Activated T-cell treated with anti-CD3 and anti-CD28 coated beads, Interleukin-2, amount 50 U/mL, for 24 hours (primary cell): ENCODE measurements around the gene C5AR1.
"Not testable (repeated sequence)": the region's sequence is repeated elsewhere in the genome, so short reads cannot be mapped to it uniquely, and the experiment has no call there.

Experiments
- DNase-seq: peaks from one replicate; pipeline ENCODE4 v3.0.0-alpha.2; 2020
- H3K27ac Mint-ChIP-seq: 2 replicates; pipeline ENCODE4 v1.8.0; 2020; ENCODE audit warnings: mild to moderate bottlenecking, mixed read lengths
- H3K27me3 Mint-ChIP-seq: 2 replicates; pipeline ENCODE4 v1.8.0; 2020; ENCODE audit warnings: mixed read lengths
- H3K36me3 Mint-ChIP-seq: 2 replicates; pipeline ENCODE4 v1.8.0; 2020; ENCODE audit warnings: low read depth, mixed read lengths
- H3K4me1 Mint-ChIP-seq: 2 replicates; pipeline ENCODE4 v1.8.0; 2020; ENCODE audit warnings: low read depth, mixed read lengths
- H3K4me3 Mint-ChIP-seq: 2 replicates; pipeline ENCODE4 v1.8.0; 2020; ENCODE audit warnings: mild to moderate bottlenecking, moderate library complexity, mixed read lengths
- H3K9me3 Mint-ChIP-seq: 2 replicates; pipeline ENCODE4 v1.8.0; 2020; ENCODE audit warnings: mixed read lengths

Gene C5AR1

DNA sequence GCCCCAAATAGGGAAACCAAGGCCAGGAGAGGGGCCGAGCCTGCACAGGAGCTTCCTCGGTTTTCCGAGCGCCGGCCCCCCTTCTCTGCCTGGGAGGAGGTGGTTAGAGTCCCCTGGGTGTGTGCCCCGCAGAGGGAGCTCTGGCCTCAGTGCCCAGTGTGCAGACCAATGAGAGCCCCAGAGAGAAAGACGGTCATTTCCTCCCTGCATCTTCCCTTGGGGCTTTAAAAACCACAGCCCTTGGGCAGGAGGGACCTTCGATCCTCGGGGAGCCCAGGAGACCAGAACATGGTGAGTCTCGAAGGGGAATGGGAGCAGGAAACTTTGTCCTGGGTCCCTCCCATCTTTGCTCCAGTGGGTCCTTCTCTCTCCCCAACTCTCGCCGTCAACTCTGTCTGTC is at the start of gene C5AR1:
Gene C5AR1 (plus strand): TSS at position 254 of the 400 bp plus-strand sequence. CDS start 35 bp downstream, at position 289.
- Mint-ChIP-seq H3K9me3 (no peaks in the 10 kb centered on the region), H3K4me3 (no peak within 1 kb of the TSS), H3K27me3 (peaks cover 32% of the 10 kb centered on the region), H3K36me3 (no peaks in the 10 kb centered on the region), H3K4me1 (peaks cover 4% of the 10 kb centered on the region), H3K27ac (no peak within 1 kb of the TSS)
- DNase-seq: no peak

DNA sequence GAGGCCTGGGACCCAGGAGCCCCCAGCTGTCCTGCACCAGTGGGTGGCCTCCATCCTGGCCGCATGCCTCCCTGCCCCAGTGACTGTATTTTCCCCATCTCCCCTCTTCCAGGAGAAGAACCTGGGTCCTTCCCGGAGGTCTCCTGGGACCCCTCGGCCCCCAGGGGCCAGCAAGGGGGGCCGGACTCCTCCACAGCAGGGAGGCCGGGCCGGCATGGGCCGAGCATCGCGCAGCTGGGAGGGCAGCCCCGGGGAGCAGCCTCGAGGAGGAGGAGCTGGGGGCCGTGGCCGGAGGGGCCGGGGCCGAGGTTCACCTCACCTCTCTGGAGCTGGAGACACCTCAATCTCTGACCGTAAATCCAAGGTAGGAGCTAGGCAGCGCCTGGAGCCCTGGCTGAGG is 49.2 kb upstream of the C5AR1 start:
- H3K4me3 Mint-ChIP-seq: no peak overlapping the region
- H3K27ac Mint-ChIP-seq: no peak overlapping the region
- H3K36me3 Mint-ChIP-seq: peaks cover 67% of the 10 kb centered on the region

DNA sequence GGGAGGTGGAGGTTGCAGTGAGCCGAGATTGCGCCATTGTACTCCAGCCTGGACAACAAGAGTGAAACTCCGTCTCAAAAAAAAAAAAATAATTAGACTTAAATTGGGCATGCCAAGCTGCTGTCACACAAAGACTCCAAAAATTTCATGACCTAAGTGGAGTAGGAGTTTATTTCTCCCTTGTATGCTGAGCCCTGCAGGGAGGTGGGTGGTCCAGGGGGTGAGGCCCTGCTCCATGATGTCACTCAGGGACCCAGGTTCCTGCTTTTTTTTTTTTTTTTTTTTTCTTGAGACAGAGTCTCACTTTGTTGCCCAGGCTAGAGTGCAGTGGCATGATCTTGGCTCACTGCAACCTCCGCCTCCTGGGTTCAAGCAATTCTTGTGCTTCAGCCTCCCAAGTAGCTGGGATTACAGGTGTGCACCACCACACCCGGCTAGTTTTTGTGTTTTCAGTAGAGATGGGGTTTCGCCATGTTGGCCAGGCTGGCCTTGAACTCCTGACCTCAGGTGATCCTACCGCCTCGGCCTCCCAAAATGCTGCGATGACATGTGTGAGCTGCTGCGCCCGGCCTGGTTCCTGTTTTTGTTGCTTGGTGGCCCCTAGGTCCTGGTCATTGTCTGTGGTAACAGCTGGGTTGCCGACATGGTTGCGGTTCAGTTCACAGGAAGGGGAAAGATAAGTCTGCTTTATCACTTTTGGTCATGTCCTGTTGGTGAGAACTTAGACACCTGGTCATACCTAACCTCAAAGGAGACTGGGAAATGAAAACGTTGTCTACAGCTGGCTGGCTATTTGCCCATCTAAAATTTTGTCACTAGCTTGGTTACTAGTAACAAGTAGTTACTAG is 47.5 kb upstream of the C5AR1 start:
- Mint-ChIP-seq H3K4me1 (peaks cover 24% of the 10 kb centered on the region), H3K36me3 (peaks cover 76% of the 10 kb centered on the region)
- H3K9me3 Mint-ChIP-seq, H3K4me3 Mint-ChIP-seq, H3K27me3 Mint-ChIP-seq, DNase-seq, H3K27ac Mint-ChIP-seq: not testable (repeated sequence)

More for the DNA sequence above, 49.2 kb upstream of the C5AR1 start:
- DNase-seq: no peak
- no peaks in the 10 kb centered on the region for H3K9me3 Mint-ChIP-seq
- peaks cover 28% of the 10 kb centered on the region for H3K4me1 Mint-ChIP-seq
- no peaks in the 10 kb centered on the region for H3K27me3 Mint-ChIP-seq

DNA sequence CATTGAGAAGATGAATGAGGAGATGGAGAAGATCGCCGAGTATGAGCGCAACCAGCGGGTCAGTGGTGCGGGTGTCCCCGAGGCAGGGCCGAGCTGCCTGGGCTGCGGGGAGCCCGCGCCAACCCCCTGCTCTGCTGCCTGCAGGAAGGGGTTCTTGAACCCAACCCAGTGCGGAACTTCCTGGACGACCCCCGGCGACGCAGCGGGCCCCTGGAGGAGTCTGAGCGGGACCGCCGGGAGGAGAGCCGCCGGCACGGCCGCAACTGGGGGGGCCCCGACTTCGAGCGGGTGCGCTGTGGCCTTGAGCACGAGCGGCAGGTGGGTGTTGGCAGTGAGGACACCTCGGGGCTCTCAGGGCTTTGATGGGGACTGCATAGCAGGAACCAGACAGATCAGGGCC is 45.0 kb upstream of the C5AR1 start:
- Mint-ChIP-seq H3K4me1 (peaks cover under 1% of the 10 kb centered on the region), H3K36me3 (peaks cover 72% of the 10 kb centered on the region), H3K9me3 (no peaks in the 10 kb centered on the region), H3K27me3 (no peaks in the 10 kb centered on the region), H3K27ac (no peak overlapping the region), H3K4me3 (no peak overlapping the region)
- DNase-seq: no peak

DNA sequence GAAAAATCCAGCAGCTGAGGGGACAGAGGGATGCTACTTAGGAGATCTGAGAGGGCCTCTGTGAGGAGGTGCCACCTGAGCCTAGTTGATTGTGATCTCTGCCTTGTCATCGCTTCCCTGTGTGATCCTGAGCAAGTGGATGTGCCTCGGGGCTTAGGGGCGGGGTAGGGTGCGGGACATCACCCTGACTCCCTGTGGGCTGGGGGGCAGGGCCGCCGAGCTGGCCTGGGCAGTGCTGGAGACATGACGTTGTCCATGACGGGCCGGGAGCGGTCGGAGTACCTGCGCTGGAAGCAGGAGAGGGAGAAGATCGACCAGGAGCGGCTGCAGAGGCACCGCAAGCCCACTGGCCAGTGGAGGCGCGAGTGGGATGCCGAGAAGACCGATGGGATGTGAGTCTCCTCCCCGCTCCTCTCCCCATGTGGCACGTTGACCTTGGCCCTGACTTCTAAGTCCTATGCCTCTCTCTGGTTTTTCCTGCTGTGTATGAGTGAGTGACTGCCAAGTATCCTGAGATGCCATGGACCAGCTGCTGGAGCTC is 43.2 kb upstream of the C5AR1 start:
- H3K9me3 Mint-ChIP-seq: no peaks in the 10 kb centered on the region
- H3K4me1 Mint-ChIP-seq: no peaks in the 10 kb centered on the region
- no peaks in the 10 kb centered on the region for H3K27me3 Mint-ChIP-seq
- no peak overlapping the region for H3K27ac Mint-ChIP-seq
- no peak overlapping the region for H3K4me3 Mint-ChIP-seq
- H3K36me3 Mint-ChIP-seq: peaks cover 73% of the 10 kb centered on the region
- no peak for DNase-seq

DNA sequence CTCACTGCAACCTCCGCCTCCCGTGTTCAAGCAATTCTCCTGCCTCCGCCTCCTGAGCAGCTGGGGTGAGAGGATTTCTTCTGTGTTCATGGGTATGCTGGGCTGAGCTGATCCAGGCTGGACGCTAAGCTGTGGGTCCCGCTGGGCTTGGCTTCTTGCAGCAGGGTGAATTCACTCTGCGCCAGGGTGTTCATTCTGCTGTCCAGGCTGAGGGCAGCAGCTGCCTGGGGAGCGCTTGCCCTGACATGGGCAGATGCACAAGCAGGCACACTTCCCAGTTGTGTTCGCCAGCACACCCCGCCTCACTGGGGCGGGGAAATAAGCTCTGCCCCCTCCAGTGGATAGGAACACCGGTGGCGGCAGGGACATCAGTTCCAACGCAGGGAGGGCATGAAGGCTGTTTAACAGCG is 42.3 kb upstream of the C5AR1 start:
- H3K27ac Mint-ChIP-seq: peak overlapping the region; percentile 22
- H3K4me3 Mint-ChIP-seq: no peak overlapping the region
- no peaks in the 10 kb centered on the region for H3K27me3 Mint-ChIP-seq
- peaks cover 75% of the 10 kb centered on the region for H3K36me3 Mint-ChIP-seq
- peaks cover 2% of the 10 kb centered on the region for H3K4me1 Mint-ChIP-seq
- no peak for DNase-seq
- H3K9me3 Mint-ChIP-seq: no peaks in the 10 kb centered on the region

DNA sequence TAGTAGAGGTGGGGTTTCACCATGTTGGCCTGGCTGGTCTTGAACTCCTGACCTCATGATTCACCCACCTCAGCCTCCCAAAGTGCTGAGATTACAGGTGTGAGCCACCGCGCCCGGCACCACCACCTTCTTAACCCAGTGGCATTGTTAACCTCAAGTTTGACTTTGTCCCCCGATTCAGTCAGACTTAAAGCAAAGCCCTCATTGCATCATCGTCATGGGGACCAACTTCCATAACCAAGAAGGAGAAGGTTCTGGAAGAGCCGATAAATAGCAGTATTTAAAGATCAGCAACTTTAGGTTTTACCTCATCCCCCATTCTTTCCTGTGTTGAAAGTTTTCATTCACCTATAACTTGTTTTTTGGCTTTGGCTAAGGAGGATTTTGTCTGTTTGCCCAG is 41.6 kb upstream of the C5AR1 start:
- H3K27me3 Mint-ChIP-seq: no peaks in the 10 kb centered on the region
- no peak for DNase-seq
- H3K9me3 Mint-ChIP-seq: no peaks in the 10 kb centered on the region
- no peak overlapping the region for H3K4me3 Mint-ChIP-seq
- peaks cover 72% of the 10 kb centered on the region for H3K36me3 Mint-ChIP-seq
- peaks cover 9% of the 10 kb centered on the region for H3K4me1 Mint-ChIP-seq
- peak overlapping the region; percentile 18 for H3K27ac Mint-ChIP-seq

DNA sequence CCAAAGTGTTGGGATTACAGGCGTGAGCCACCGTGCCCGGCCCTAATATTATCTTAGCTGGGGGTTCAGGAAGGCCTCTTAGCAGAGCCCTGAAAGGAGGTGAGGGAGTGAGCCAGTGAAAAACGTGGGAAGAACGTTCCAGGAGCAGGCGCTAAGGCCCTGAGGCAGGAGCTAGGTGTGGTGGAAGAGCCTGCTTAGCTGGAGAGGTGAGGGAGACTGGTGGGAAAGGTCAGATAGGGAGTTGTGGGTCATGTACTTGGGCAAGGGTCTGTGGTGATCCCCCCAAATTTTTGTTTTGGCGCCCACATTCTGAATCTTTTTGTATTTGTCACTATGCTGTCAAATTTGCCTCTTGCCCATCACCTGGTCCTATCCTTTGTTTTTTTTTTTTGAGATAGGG is 40.1 kb upstream of the C5AR1 start:
- Mint-ChIP-seq H3K9me3 (no peaks in the 10 kb centered on the region), H3K36me3 (peaks cover 69% of the 10 kb centered on the region), H3K4me1 (peaks cover 10% of the 10 kb centered on the region), H3K27ac (peak overlapping the region; percentile 39), H3K27me3 (no peaks in the 10 kb centered on the region), H3K4me3 (no peak overlapping the region)
- DNase-seq: no peak

DNA sequence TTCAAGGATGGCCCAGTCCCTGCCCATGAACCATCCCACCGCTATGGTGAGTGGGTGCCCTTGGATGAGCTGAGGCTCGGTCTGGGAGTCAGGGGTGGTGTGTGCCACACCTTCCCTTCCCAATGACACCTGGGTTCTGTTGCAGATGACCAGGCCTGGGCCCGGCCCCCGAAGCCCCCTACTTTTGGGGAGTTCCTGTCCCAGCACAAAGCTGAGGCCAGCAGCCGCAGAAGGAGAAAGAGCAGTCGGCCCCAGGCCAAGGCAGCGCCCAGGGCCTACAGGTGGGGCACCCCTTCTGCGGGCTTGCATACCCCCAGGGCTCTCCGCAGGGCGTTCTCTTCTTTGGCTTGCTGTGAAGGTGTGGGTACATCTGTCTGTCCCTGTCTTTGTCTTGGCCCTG is 39.3 kb upstream of the C5AR1 start:
- Mint-ChIP-seq H3K4me3 (no peak overlapping the region), H3K27ac (peak overlapping the region; percentile 51), H3K36me3 (peaks cover 63% of the 10 kb centered on the region), H3K4me1 (peaks cover 13% of the 10 kb centered on the region), H3K27me3 (no peaks in the 10 kb centered on the region), H3K9me3 (no peaks in the 10 kb centered on the region)
- DNase-seq: no peak

DNA sequence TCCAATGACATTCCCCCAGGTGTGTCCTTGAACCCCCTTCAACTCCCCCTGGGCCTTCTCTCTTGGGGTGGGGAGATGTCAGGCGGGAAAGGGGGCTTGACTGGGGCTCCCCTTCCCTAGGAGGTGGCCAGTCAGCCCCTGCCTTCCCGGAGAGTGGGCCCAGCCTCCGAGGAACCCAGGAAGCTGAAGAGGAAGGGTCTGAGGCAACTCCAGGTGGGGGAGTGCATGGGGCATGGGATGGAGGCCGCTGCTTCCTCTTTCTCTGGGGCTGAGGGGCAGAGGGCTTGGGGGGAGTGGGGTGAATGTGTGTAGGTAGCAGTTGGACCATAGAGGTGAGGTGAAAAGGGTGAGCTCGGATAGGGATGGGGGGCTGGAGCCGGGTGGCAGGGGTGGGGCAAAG is 37.7 kb upstream of the C5AR1 start:
- DNase-seq: no peak
- Mint-ChIP-seq H3K27ac (no peak overlapping the region), H3K4me3 (no peak overlapping the region), H3K36me3 (peaks cover 62% of the 10 kb centered on the region), H3K27me3 (no peaks in the 10 kb centered on the region), H3K9me3 (no peaks in the 10 kb centered on the region), H3K4me1 (peaks cover 23% of the 10 kb centered on the region)

DNA sequence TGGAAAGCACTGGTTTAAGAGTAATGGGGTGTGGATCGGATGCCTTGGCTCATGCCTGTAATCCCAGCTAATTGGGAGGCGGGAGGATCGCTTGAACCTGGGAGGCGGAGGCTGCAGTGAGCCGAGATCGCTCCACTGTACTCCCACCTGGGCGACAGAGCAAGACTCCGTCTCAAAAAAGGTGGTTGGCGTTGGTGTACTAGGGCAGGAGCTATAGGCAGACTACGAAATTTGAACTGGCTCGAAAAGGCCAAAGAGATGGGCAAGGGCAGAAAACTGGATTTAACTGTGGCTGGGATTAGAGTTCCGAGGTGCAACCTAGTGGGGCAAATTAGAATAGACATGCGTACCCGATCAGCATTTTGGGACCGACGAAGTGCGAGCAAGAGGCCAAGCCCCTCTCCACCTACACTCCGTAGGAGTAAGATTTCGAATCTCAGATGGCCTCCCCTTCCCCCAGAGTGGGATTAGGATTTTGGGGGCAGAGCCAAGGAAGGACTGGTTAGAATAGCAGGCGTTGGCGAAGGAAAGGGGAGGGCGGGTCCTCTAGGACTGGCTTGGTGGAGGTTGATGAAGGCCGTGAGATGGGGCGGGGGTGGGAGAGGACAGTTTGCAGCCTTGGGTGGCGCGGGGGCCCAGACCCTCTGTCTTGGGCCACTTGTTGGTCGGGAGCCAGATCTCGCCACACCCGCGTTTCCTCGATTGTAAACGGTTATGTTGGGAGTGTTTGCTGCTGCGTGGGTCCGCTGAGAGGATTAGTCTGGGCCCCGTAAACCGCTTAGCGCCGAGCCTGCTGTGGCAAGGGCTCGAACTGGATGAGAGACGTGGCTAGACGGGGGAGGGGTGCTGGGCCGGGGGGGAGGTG is 37.0 kb upstream of the C5AR1 start:
- Mint-ChIP-seq H3K9me3 (no peaks in the 10 kb centered on the region), H3K4me1 (peaks cover 23% of the 10 kb centered on the region), H3K27ac (peak overlapping the region; percentile 77), H3K4me3 (peak overlapping the region; percentile 91), H3K27me3 (no peaks in the 10 kb centered on the region), H3K36me3 (peaks cover 54% of the 10 kb centered on the region)
- DNase-seq: no peak

DNA sequence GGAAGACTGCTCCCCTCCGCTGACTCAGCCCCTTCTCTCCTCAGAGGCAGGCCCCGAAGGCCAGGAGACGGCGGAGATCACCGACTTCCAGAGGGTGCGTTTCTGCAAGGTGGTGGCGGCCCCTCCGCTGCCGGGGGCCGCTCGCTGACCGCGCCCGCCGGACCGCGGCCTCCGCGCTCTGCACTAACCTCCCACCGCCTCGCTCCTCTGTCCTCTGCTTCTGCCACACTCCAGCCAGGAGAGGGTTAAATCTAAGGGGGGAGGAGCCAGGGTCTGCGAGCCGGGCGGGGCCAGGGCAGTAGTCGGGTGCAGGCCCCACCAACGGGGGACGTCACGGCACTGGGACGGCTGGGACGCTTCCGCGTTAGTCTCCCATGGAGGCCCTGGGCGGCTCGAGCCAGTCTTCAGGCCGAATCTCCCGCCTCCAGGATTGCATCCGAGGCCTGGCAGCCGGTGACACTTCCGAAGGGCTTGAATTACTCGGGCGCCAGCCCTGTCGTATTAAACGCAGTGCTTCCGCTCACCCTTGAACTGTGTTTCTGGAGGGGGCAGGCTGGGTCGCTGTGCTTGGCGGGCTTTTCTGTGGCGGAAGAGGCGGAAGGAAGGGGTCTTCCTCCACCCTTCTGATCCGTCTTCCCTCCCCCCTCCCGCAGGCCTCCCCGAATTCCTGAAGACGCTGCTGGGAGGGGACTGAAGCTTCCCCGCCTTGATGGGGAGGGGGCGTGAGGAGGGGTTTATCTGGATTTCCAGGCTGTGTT is 36.2 kb upstream of the C5AR1 start:
- H3K9me3 Mint-ChIP-seq: no peaks in the 10 kb centered on the region
- H3K4me1 Mint-ChIP-seq: peaks cover 26% of the 10 kb centered on the region
- no peaks in the 10 kb centered on the region for H3K27me3 Mint-ChIP-seq
- peak overlapping the region; percentile 91 for H3K4me3 Mint-ChIP-seq
- H3K36me3 Mint-ChIP-seq: peaks cover 47% of the 10 kb centered on the region
- peak overlapping the region; percentile 99 for H3K27ac Mint-ChIP-seq
- peak; percentile 93 for DNase-seq

DNA sequence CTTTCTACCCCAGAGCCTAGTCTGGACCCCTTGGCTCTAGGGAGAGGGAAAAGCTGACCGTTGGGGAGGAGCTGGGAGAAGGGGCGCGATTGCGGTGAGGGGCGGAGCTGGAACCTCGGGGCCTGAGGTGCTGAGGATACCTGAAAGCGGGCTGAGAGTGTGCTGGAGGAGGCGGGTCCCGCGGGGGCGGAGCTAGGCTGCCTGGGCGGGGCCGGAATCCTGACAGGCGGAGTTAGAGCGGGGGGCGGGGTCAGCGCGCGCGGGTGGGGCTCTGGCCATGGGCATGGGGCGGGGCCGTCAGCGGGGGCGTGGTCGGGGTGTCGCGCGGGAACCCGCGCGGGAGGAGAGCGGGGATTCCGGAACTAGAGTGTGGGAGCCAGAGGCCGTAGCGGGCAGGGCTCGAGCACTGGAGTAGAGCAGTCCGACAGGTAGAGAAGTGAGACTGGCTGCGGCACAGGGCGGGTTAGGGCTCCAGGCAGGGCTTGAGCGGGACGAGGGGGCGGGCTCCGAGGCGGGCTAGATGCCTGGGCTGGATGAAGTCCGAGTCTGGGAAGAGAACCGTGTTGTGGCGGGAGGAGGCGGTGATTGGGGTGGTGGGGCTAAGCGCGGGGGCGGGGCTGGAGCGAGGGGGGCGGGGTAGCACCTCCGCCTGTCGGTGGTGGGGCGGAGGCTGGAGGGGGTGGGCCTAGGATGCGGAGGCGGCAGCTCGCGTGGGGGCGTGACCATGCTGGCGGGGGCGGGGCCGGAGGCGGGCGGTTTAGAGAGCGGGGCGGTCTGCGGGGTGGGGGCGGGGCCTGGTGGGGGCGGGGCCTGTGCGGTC is 35.4 kb upstream of the C5AR1 start, which contains the start of gene INAFM1:
Gene INAFM1 (plus strand): TSS at position 815 of the 820 bp plus-strand sequence. CDS start 35 bp downstream, outside the sequence.
- Mint-ChIP-seq H3K36me3 (peaks cover 46% of the 10 kb centered on the region), H3K4me3 (peak within 1 kb of the TSS; percentile 91), H3K9me3 (no peaks in the 10 kb centered on the region), H3K4me1 (peaks cover 26% of the 10 kb centered on the region), H3K27ac (peak within 1 kb of the TSS; percentile 99), H3K27me3 (no peaks in the 10 kb centered on the region)
- peak; percentile 100 for DNase-seq
